Cerebellar nuclear complex (tissue), 1 donor: ENCODE measurements around the gene ABCB11.
"Not testable (repeated sequence)": the region's sequence is repeated elsewhere in the genome, so short reads cannot be mapped to it uniquely, and the experiment has no call there.

Experiments
- DNase-seq, 2 experiments: peaks; one replicate each; lab custom pipeline; 2025; lab: John Stamatoyannopoulos, UW

The ABCB11 gene

GRCh38 chr2:169031202-169031601 lies at the start of gene ABCB11:
TSS of gene ABCB11 (minus strand) at chr2:169031324. CDS start at chr2:169018125, 13,199 bp downstream.
- DNase-seq, result no peak

DNA sequence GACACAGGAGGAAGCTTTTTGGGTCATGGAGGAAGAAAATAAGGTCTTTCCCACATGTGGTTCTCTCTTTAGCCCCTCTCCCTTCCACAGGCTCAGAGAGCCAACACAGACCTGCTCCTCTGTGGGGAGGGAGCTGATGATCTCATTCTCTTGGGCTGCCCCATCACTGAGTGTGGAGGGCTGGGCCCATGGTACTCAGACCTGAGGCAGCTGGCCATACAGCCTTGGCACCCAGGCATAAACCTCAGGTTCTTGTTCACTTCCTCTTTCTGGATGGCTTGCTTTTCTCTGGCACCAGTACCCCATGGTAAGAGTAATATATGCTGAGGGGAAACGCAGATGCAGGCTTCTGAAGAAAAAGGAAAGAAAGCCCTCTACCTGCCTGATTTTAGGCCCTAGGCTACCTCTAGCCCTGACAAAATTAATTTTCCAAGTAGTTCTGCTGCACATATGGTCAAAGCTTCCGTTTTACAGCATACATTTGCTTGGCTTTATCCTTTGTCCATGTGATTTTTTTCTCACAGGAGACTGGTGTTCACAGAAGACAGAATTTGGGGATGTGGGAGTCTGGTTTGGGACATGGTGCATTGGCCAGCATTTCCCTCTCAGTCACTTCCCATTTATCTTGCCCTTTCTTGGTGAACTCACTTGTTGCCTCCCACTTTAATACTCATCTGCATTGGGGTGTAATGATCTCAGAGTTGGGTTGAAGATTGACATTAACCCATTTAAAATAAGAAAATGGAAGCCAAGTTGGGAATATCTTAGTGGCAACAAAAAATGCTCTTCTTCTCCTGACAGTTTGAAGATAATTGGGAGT lies 49.3 kb upstream of the ABCB11 start:
- DNase-seq, result no peak

- no peak for DNase-seq
Measured at GRCh38 chr2:169077674-169078240, 46.6 kb upstream of the ABCB11 start.

- DNase-seq, result no peak
Measured at GRCh38 chr2:169073963-169074751, 43.0 kb upstream of the ABCB11 start.

DNA sequence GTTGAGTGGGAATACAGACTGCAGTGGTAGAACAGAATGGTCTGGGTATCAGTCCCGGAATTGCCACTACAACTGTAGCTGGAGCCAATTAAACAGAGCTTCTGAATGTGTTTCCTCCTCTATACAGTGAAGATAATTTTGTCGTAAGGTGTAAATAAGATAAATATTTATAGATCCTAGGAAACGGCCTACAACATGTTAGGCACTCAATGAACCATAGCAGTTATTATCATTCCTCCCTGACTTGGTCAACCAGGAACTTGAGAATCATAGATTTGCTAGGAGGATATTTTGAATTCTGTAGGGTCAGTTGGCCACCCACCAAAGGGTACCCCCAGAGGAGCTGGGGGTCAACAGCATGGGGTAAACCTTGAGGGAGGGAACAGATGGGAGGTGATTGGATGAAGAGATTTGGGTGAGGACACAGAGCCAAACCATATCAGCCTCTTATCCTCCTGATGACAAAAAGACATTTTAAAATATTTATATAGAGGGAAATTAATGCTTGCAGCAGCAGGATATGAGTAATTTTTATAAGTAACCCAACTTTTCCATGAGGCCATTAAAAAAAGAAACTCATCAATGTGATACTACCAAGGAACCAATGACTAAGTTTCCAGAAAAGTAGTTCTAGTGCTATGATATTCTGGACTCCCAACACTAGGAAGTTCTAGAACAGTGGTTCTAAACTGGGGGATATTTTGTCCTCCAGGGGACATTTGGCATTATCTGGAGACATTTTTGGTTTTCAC lies 42.3 kb upstream of the ABCB11 start:
- no peak for DNase-seq

- no peak for DNase-seq
Measured at GRCh38 chr2:169072163-169072925, 41.2 kb upstream of the ABCB11 start.

GRCh38 chr2:169071455-169071854 lies 40.3 kb upstream of the ABCB11 start:
- no peak for DNase-seq

GRCh38 chr2:169069833-169070232 lies 38.7 kb upstream of the ABCB11 start:
- DNase-seq, result no peak

DNA sequence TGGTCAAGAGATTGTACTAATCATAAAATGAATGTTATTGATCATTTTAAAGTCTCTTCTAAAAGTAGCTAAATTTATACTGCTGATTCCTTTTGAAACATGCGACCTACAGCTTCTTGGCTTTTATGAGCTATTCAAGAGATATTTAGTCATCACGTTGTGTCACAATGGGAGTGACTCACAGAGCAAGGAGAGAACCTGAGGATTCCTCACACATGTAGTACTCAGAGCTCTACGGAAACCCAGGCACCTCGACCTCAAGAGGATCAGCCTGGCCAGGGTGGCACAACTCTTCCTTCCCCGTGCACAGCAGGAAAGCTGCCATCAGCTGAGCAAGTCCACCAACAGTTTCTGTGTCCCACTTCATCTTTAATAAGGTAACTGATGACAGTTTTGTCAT lies 38.2 kb upstream of the ABCB11 start, which contains the start of gene DHRS9:
Gene DHRS9 (plus strand): TSS at position 223 of the 400 bp plus-strand sequence. CDS start 12,019 bp downstream, outside the sequence.
- DNase-seq, result no peak

GRCh38 chr2:169066897-169067296 lies 35.8 kb upstream of the ABCB11 start:
- DNase-seq, result no peak

- no peak for DNase-seq
Measured at GRCh38 chr2:169065864-169066517, 34.9 kb upstream of the ABCB11 start.

GRCh38 chr2:169065422-169065821 lies 34.3 kb upstream of the ABCB11 start:
- DNase-seq, result no peak

GRCh38 chr2:169064199-169064598 lies 33.1 kb upstream of the ABCB11 start:
- DNase-seq, result not testable (repeated sequence)

GRCh38 chr2:169054575-169054974 lies 23.5 kb upstream of the ABCB11 start:
- DNase-seq, result not testable (repeated sequence)

DNA sequence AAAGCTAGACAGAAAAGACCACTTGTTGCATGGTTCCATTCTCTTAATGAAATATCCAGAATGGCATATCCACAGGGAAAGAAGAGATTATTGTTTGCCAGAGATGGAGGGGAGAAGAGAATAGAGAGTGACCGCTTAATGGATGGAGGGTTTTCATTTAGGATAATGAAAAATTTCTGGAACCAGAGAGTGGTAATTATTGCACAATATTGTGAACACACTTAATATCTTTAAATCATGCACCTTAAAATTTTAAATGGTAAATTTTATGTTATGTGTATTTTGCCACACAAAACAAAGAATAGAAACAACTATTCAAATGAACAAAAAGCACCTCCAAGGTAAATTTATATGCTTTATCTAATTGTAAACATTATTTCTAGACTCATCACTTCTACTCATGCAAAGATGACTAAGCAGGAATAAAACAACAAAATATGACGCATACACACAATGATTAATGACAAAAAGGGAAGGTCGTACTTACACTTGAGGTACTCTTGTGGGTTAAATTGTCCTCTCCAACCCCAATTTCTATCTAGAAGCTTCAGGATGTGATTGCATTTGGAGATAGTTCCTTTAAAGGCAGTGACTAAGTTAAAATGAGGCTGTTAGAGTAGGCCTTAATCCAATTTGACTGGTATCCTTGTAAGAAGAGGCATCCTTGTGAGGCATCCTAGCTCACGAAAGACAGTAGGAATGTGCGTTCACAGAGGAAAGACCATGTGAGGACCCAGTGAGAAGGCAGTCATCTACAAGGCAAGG lies 19.5 kb upstream of the ABCB11 start:
- no peak for DNase-seq

DNA sequence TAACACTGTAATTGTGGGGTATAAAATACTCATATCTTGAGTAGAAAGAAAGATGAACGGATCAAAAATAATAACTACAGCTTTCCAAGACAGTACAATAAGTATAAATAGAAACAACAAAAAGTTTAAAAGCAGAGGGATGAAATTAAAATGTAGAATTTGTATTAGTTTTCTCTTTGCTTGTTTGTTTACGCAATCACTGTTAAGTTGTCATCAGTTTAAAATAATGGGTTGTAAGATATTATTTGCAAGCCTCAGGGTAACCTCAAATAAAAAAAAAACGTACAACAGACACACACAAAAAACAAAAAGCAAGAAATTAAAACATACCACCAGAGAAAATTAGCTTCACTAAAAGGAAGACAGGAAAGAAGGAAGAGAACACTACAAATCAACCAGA lies 18.0 kb upstream of the ABCB11 start:
- DNase-seq, result no peak

DNA sequence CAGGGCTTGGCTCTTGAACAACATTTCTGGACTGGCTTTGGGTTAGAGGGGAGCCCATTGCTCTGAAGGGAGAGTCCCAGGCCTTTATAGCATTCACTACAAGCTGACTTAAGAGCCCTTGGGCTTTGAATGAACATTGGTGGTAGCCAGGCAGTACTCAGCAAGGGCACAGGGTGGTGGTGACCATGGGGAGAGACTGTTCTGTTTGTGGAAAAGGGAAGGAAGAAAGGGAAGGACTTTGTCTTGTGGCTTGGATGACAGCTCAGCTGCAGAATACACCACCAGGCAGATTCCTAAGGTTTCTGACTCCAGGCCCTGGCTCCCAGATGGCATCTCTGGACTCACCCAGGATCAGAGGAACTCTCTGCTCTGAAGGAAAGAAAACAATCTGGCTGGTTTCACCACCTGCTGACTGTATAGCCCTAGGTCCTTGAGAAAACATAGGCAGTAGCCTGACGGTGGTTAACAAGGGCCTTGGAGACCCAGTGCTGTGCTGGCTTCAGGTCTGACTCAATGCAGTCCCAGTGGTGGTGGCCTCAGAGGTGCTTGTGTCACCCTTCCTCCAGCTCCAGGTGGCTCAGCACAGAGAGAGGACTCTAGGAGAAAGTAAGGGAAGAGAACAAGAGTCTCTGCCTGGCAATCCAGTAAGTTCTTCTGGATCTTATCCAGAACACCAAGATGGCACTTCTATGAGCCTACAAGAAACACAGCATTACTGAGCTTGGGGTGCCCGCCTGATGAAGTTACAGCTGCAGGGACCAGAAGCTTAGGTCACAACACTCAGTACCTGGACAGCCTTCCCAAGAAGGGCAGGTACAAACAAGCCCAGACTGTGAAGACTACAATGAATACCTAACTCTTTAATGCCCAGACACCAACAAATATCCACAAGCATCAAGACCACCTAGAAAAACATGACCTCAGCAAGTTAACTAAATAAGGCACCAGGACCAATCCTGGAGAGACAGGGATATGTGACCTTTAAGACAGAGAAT lies 16.4 kb upstream of the ABCB11 start:
- no peak for DNase-seq

- no peak for DNase-seq
Measured at GRCh38 chr2:169046440-169047151, 15.5 kb upstream of the ABCB11 start.
